HEK293 (cell line): ENCODE measurements around the gene KCNMA1.
A peak's percentile ranks its signal among the peaks of the same experiment; 100 is the strongest.

Experiments used
- CTCF ChIA-PET: fragments of 350-600 bp; formaldehyde crosslinking; extraction: SDS; loops from one replicate; lab custom pipeline; 2021; ENCODE audit warnings: antibody characterized with exemption; lab: Yijun Ruan, JAX
- POLR2A ChIA-PET: fragments of 300-600 bp; formaldehyde crosslinking; extraction: SDS; loops from one replicate; lab custom pipeline; 2020; ENCODE audit warnings: antibody characterized with exemption, inconsistent platforms; lab: Yijun Ruan, JAX
- H3K27ac ChIP-seq: fragments of 200-500 bp; sonication (Bioruptor generic); 2 replicates; pipeline ENCODE4 v1.5.1; 2014; ENCODE audit warnings: low read depth, low read length, control low read depth, inconsistent platforms; ENCODE audit errors: extremely low read depth
- H3K36me3 ChIP-seq, 2 experiments: fragments of 200-500 bp in 1 of 2; sonication (Bioruptor generic) in 1 of 2; 1 replicate in 1 of 2; 2 replicates in 1 of 2; pipeline ENCODE4 v1.5.1; 2014 to 2017; ENCODE audit warnings: inconsistent platforms in 2 of 2, low read length in 2 of 2; ENCODE audit not compliant: control insufficient read depth in 2 of 2, insufficient read depth in 1 of 2
- H3K4me1 ChIP-seq: fragments of 200-500 bp; sonication (Bioruptor generic); 2 replicates; pipeline ENCODE4 v1.5.1; 2014; ENCODE audit warnings: mild to moderate bottlenecking, low read length, inconsistent platforms; ENCODE audit not compliant: control insufficient read depth, insufficient read depth
- H3K4me3 ChIP-seq: 2 replicates; pipeline ENCODE4 v1.5.1; 2011; ENCODE audit warnings: low read depth, mild to moderate bottlenecking, control low read depth, low read length, moderate library complexity
- H3K9me3 ChIP-seq: fragments of 200-500 bp; sonication (Bioruptor generic); 2 replicates; pipeline ENCODE4 v1.5.1; 2014; ENCODE audit warnings: low read depth, low read length, inconsistent platforms; ENCODE audit not compliant: control insufficient read depth, insufficient read depth
- EGR2 ChIP-seq: fragments of 450-650 bp; formaldehyde crosslinking; IDR thresholded peaks from 2 replicates; pipeline ENCODE4 v1.5.1; 2016; ENCODE audit warnings: low read depth, missing biosample characterization, missing genetic modification characterization
- FEZF1 ChIP-seq: fragments of 450-650 bp; formaldehyde crosslinking; IDR thresholded peaks from 2 replicates; pipeline ENCODE4 v1.5.1; 2016; ENCODE audit warnings: missing biosample characterization, missing genetic modification characterization
- KLF1 ChIP-seq: fragments of 450-650 bp; formaldehyde crosslinking; IDR thresholded peaks from 2 replicates; pipeline ENCODE4 v1.5.1; 2016; ENCODE audit warnings: missing biosample characterization, missing genetic modification characterization
- ZBTB17 ChIP-seq: fragments of 450-650 bp; formaldehyde crosslinking; IDR thresholded peaks from 2 replicates; pipeline ENCODE4 v1.5.1; 2016; ENCODE audit warnings: missing biosample characterization, missing genetic modification characterization
- ZFHX2 ChIP-seq: fragments of 450-650 bp; formaldehyde crosslinking; conservative IDR thresholded peaks from 2 replicates; pipeline ENCODE4 v1.5.1; 2016; ENCODE audit warnings: missing biosample characterization, missing genetic modification characterization
- ZNF121 ChIP-seq: fragments of 450-650 bp; formaldehyde crosslinking; IDR thresholded peaks from 2 replicates; pipeline ENCODE4 v1.5.1; 2016; ENCODE audit warnings: missing biosample characterization, missing genetic modification characterization
- ZNF2 ChIP-seq: fragments of 450-650 bp; formaldehyde crosslinking; IDR thresholded peaks from 2 replicates; pipeline ENCODE4 v1.5.1; 2016; ENCODE audit warnings: missing biosample characterization, missing genetic modification characterization
- ZNF654 ChIP-seq: fragments of 450-650 bp; formaldehyde crosslinking; IDR thresholded peaks from 2 replicates; pipeline ENCODE4 v1.5.1; 2016; ENCODE audit warnings: low read depth, missing biosample characterization, missing genetic modification characterization
- TF ChIP-seq, protein P1 (sequence below): fragments of 450-650 bp; formaldehyde crosslinking; IDR thresholded peaks from 2 replicates; pipeline ENCODE4 v1.5.1; 2016; ENCODE audit warnings: missing biosample characterization, missing genetic modification characterization
- TF ChIP-seq, protein P2 (sequence below): fragments of 450-650 bp; formaldehyde crosslinking; IDR thresholded peaks from 2 replicates; pipeline ENCODE4 v1.5.1; 2017; ENCODE audit warnings: missing biosample characterization, missing genetic modification characterization
- TF ChIP-seq, protein P3 (sequence below): fragments of 450-650 bp; formaldehyde crosslinking; IDR thresholded peaks from 2 replicates; pipeline ENCODE4 v1.5.1; 2017; ENCODE audit warnings: missing biosample characterization, missing genetic modification characterization
- TF ChIP-seq, protein P4 (sequence below): fragments of 450-650 bp; formaldehyde crosslinking; IDR thresholded peaks from 2 replicates; pipeline ENCODE4 v1.5.1; 2017; ENCODE audit warnings: missing biosample characterization, missing genetic modification characterization

KCNMA1 gene

DNA sequence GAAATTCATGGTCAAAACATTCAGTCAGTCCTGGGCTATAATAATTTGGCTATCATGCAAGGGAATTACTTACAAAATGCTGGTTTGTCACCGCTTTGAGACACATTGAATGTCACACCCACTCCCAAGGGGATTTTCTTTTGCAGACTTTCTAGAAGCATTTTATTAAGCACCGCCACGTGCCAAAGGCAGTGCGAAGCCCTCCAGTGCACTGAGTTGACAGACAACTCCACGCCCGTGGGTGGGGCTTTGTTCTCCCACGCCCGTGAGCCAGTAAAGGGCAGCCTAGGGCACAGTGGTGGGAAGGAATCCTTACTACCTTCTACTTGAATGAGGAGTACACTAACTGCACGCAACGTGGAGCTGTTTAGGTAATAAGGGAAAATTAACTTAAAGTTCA lies 515.8 kb downstream of the KCNMA1 start:
- no peak overlapping the region for H3K4me3 ChIP-seq
- ChIA-PET CTCF (interaction anchor here (0.7 to 0.8 kb wide), 2 partner anchors 9 to 490 kb away, joined by 3 to 4 read pairs; no protein-coding TSS in a partner anchor), POLR2A (no interaction called here)
- TF ChIP-seq EGR2 (tag by site-specific recombination) (peak; percentile 75; the same call in 1 of the 2 replicates), ZBTB17 (tag by site-specific recombination) (no peak), ZFHX2 (tag by site-specific recombination) (peak; percentile 74), KLF1 (tag by site-specific recombination) (peak; percentile 78)
- TF ChIP-seq, protein P1, sequence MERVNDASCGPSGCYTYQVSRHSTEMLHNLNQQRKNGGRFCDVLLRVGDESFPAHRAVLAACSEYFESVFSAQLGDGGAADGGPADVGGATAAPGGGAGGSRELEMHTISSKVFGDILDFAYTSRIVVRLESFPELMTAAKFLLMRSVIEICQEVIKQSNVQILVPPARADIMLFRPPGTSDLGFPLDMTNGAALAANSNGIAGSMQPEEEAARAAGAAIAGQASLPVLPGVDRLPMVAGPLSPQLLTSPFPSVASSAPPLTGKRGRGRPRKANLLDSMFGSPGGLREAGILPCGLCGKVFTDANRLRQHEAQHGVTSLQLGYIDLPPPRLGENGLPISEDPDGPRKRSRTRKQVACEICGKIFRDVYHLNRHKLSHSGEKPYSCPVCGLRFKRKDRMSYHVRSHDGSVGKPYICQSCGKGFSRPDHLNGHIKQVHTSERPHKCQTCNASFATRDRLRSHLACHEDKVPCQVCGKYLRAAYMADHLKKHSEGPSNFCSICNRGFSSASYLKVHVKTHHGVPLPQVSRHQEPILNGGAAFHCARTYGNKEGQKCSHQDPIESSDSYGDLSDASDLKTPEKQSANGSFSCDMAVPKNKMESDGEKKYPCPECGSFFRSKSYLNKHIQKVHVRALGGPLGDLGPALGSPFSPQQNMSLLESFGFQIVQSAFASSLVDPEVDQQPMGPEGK (tag by site-specific recombination), result no peak
- TF ChIP-seq, protein P2, sequence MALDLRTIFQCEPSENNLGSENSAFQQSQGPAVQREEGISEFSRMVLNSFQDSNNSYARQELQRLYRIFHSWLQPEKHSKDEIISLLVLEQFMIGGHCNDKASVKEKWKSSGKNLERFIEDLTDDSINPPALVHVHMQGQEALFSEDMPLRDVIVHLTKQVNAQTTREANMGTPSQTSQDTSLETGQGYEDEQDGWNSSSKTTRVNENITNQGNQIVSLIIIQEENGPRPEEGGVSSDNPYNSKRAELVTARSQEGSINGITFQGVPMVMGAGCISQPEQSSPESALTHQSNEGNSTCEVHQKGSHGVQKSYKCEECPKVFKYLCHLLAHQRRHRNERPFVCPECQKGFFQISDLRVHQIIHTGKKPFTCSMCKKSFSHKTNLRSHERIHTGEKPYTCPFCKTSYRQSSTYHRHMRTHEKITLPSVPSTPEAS (tag by site-specific recombination), result no peak
- H3K36me3 ChIP-seq, result no peaks in the 10 kb centered on the region
- no peak overlapping the region for H3K27ac ChIP-seq
- no peaks in the 10 kb centered on the region for H3K9me3 ChIP-seq
- peaks cover 11% of the 10 kb centered on the region for H3K4me1 ChIP-seq

DNA sequence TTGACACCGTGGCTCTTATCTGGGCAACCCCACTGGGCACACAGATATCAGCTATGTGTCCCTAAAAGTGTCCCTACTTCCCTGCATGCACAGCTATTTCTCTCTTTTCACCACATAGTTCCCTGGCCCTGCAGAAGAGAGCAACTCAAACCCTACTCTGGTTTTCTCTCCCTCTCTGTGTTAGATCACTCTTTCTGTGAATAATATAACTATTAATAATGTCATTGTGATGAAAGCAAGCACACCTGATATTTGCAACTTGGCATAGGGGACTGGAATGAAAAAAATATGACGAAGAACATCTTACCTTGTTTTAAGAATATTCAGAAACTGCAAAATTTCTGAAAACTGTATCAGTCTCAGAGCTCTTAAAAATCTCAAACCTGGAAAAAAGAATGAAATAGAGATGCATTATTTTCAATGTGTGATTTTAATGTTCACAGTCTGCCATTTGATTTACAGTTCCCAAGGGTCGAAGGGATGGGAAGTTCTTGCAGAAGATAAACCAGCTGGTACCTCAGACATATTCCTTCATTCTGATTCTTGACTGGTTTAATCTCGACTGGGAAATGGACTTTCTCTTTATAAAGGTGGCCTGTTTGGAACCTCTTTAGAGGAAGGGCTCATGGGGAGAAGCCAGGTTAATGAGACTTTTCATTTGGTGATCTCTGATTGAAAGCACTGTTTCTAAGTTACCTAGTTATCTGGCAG lies 516.8 kb downstream of the KCNMA1 start:
- TF ChIP-seq ZNF121 (tag by site-specific recombination) (no peak), FEZF1 (no peak), ZNF654 (tag by site-specific recombination) (no peak)
- TF ChIP-seq, all 188 proteins: peak for 0
- CTCF ChIA-PET, result interaction anchor here (0.6 to 0.7 kb wide), 2 partner anchors 9 to 402 kb away, joined by 3 read pairs; no protein-coding TSS in a partner anchor

DNA sequence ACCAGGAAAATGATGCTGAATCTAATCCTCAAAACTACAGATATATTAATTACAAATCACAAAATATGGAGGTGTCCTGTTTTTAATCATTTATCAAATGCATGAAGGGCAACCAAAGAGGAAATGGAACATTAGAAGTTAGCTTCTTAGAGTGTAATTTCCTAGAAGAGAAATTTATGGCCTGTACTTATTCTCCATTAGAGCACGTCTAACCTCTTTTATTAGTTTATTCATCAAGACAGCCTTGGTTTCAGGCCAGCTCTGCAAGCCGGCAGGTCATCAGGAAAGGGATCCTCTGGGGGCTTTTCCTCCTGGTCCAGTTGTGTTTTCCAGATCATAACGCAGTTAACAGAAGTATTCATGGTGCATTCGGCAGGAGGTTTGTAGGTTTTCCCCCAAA lies 517.6 kb downstream of the KCNMA1 start:
- ChIA-PET POLR2A (no interaction called here), CTCF (interaction anchor here (0.6 kb wide), 1 partner anchor 9 kb away, joined by 3 read pairs; no protein-coding TSS in a partner anchor)
- H3K36me3 ChIP-seq, result no peaks in the 10 kb centered on the region
- no peak overlapping the region for H3K27ac ChIP-seq
- TF ChIP-seq, protein P3, sequence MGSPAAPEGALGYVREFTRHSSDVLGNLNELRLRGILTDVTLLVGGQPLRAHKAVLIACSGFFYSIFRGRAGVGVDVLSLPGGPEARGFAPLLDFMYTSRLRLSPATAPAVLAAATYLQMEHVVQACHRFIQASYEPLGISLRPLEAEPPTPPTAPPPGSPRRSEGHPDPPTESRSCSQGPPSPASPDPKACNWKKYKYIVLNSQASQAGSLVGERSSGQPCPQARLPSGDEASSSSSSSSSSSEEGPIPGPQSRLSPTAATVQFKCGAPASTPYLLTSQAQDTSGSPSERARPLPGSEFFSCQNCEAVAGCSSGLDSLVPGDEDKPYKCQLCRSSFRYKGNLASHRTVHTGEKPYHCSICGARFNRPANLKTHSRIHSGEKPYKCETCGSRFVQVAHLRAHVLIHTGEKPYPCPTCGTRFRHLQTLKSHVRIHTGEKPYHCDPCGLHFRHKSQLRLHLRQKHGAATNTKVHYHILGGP (tag by site-specific recombination), result peak; percentile 36; the same call in 1 of the 2 replicates
- TF ChIP-seq ZNF2 (tag by site-specific recombination), result no peak
- TF ChIP-seq, protein P4, sequence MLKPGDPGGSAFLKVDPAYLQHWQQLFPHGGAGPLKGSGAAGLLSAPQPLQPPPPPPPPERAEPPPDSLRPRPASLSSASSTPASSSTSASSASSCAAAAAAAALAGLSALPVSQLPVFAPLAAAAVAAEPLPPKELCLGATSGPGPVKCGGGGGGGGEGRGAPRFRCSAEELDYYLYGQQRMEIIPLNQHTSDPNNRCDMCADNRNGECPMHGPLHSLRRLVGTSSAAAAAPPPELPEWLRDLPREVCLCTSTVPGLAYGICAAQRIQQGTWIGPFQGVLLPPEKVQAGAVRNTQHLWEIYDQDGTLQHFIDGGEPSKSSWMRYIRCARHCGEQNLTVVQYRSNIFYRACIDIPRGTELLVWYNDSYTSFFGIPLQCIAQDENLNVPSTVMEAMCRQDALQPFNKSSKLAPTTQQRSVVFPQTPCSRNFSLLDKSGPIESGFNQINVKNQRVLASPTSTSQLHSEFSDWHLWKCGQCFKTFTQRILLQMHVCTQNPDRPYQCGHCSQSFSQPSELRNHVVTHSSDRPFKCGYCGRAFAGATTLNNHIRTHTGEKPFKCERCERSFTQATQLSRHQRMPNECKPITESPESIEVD (tag by site-specific recombination), result peak; percentile 20; the same call in 1 of the 2 replicates
- peaks cover 11% of the 10 kb centered on the region for H3K4me1 ChIP-seq
- no peak overlapping the region for H3K4me3 ChIP-seq
- no peaks in the 10 kb centered on the region for H3K9me3 ChIP-seq

More for the DNA sequence above, 516.8 kb downstream of the KCNMA1 start:
- H3K4me1 ChIP-seq, result peaks cover 11% of the 10 kb centered on the region
- H3K9me3 ChIP-seq, result no peaks in the 10 kb centered on the region
- POLR2A ChIA-PET, result no interaction called here
- H3K36me3 ChIP-seq, result no peaks in the 10 kb centered on the region
- no peak overlapping the region for H3K27ac ChIP-seq
- H3K4me3 ChIP-seq, result no peak overlapping the region
